Astrocyte (in vitro differentiated cells and primary cell): ENCODE data around the gene DNAJC27. TPM values are rescaled to one million over a fixed set of nuclear protein-coding genes. Genes with fewer than 3 reads are reported as not detected.

Experiments used
- DNase-seq: peaks from one replicate; pipeline ENCODE4 v3.0.0-alpha.2; 2010; ENCODE audit warnings: low read depth
- FAIRE-seq: peaks from 2 replicates; lab custom pipeline; 2011; peaks lifted over from hg19 to GRCh38; lab: Jason Lieb, UNC
- H2AFZ ChIP-seq: 2 replicates; pipeline ENCODE4 v1.6.0; 2012; ENCODE audit warnings: low read depth, low read length, inconsistent platforms
- H3K27ac ChIP-seq: 2 replicates; pipeline ENCODE4 v1.5.1; 2011; ENCODE audit warnings: low read depth, low read length, inconsistent platforms
- H3K27me3 ChIP-seq: 2 replicates; pipeline ENCODE4 v1.6.0; 2011; ENCODE audit warnings: low read length, inconsistent platforms; ENCODE audit not compliant: insufficient read depth
- H3K36me3 ChIP-seq: 2 replicates; pipeline ENCODE4 v1.5.1; 2011; ENCODE audit warnings: low read length, inconsistent platforms; ENCODE audit not compliant: insufficient read depth
- H3K4me1 ChIP-seq: 2 replicates; pipeline ENCODE4 v1.5.1; 2011; ENCODE audit warnings: low read length, inconsistent platforms; ENCODE audit not compliant: insufficient read depth
- H3K4me2 ChIP-seq: 2 replicates; pipeline ENCODE4 v1.6.0; 2012; ENCODE audit warnings: low read length, inconsistent platforms
- H3K4me3 ChIP-seq: 2 replicates; pipeline ENCODE4 v1.5.1; 2011; ENCODE audit warnings: low read depth, mild to moderate bottlenecking, low read length, inconsistent platforms; ENCODE audit not compliant: insufficient read depth
- H3K79me2 ChIP-seq: 2 replicates; pipeline ENCODE4 v1.6.0; 2012; ENCODE audit warnings: mild to moderate bottlenecking, low read length, inconsistent platforms; ENCODE audit not compliant: insufficient read depth
- H3K9ac ChIP-seq: 2 replicates; pipeline ENCODE4 v1.6.0; 2012; ENCODE audit warnings: mild to moderate bottlenecking, low read length, inconsistent platforms
- H3K9me3 ChIP-seq: 2 replicates; pipeline ENCODE4 v1.5.1; 2012; ENCODE audit warnings: low read depth, mild to moderate bottlenecking, low read length, inconsistent platforms; ENCODE audit not compliant: insufficient read depth
- H4K20me1 ChIP-seq: 2 replicates; pipeline ENCODE4 v1.6.0; 2012; ENCODE audit warnings: low read length, inconsistent platforms; ENCODE audit not compliant: insufficient read depth
- H3K27ac Mint-ChIP-seq: one replicate; pipeline ENCODE4 v1.8.0; 2021; ENCODE audit warnings: mild to moderate bottlenecking, mixed read lengths; ENCODE audit not compliant: unreplicated experiment
- H3K27me3 Mint-ChIP-seq: one replicate; pipeline ENCODE4 v1.8.0; 2021; ENCODE audit warnings: low read depth, mixed read lengths; ENCODE audit not compliant: unreplicated experiment
- H3K36me3 Mint-ChIP-seq: one replicate; pipeline ENCODE4 v1.8.0; 2021; ENCODE audit warnings: low read depth, mixed read lengths; ENCODE audit not compliant: unreplicated experiment
- H3K4me1 Mint-ChIP-seq: one replicate; pipeline ENCODE4 v1.8.0; 2021; ENCODE audit warnings: low read depth, mixed read lengths; ENCODE audit not compliant: unreplicated experiment
- H3K4me3 Mint-ChIP-seq: one replicate; pipeline ENCODE4 v1.8.0; 2021; ENCODE audit warnings: mild to moderate bottlenecking, moderate library complexity, mixed read lengths; ENCODE audit not compliant: unreplicated experiment
- H3K9me3 Mint-ChIP-seq: one replicate; pipeline ENCODE4 v1.8.0; 2021; ENCODE audit warnings: mild to moderate bottlenecking, mixed read lengths; ENCODE audit not compliant: unreplicated experiment
- EZH2 ChIP-seq: IDR thresholded peaks from 2 replicates; pipeline ENCODE4 v1.6.1; 2012; ENCODE audit warnings: mild to moderate bottlenecking, low read length, inconsistent platforms; ENCODE audit not compliant: insufficient read depth
- total RNA-seq: library from RNA; stranded (reverse); gene quantifications from 2 replicates; pipeline ENCODE4 v1.2.1, GENCODE V29; 2021
- TF ChIP-seq, protein P1 (sequence below): IDR thresholded peaks from 2 replicates; pipeline ENCODE4 v1.5.1; 2011; ENCODE audit warnings: low read depth, mild to moderate bottlenecking, inconsistent platforms, low read length, moderate library complexity; ENCODE audit not compliant: insufficient read depth

The DNAJC27 gene
- total RNA-seq, 1 donor from 2014 or later: 3.5 TPM

DNA sequence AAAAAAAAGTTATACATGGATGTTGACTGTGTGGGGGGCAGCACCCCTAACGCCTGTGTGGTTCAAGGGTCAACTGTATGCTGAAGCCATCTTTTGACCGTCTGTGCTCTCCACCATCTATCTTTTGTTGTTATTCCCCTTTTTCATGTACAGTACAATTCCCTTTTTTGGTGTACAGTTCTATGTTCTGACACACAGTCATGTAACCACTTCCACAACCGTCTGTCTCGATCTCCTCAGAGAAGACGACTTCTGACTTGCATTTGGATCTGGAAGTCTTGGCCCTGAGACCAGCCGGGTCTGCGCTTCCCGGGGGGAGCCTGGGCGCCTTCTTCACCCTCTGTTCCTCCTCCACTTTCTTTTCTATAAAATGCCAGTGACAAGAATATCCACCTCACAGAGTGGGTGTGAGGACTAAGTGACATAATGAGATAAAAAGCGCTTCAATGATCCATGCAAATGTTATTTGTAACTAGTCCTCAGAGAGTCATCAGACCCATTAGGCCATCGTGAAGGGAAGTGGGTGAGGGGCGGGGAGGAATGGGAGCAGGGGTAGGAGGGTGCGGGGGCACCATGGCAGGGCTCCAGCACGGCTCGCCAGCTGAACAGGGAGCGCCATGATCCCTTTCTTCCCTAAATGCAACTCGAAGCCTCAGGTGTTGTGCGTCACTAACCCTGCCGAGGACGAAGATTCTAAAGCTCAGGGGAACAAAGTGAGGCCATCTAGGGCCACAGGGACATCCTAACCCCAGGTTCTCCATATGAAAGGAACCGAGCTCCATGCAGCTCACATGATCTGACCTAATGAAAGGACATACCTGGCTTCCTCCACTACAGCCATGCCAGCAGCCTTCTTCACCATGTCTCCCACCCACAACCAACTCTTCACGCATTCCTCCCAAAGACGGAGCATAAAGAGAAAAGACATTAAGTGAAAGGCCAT, 68.3 kb downstream of the DNAJC27 start:
- H3K4me3 Mint-ChIP-seq: no peak overlapping the region
- no peak for FAIRE-seq
- TF ChIP-seq EZH2: no peak
- TF ChIP-seq, protein P1, sequence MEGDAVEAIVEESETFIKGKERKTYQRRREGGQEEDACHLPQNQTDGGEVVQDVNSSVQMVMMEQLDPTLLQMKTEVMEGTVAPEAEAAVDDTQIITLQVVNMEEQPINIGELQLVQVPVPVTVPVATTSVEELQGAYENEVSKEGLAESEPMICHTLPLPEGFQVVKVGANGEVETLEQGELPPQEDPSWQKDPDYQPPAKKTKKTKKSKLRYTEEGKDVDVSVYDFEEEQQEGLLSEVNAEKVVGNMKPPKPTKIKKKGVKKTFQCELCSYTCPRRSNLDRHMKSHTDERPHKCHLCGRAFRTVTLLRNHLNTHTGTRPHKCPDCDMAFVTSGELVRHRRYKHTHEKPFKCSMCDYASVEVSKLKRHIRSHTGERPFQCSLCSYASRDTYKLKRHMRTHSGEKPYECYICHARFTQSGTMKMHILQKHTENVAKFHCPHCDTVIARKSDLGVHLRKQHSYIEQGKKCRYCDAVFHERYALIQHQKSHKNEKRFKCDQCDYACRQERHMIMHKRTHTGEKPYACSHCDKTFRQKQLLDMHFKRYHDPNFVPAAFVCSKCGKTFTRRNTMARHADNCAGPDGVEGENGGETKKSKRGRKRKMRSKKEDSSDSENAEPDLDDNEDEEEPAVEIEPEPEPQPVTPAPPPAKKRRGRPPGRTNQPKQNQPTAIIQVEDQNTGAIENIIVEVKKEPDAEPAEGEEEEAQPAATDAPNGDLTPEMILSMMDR: no peak

DNA sequence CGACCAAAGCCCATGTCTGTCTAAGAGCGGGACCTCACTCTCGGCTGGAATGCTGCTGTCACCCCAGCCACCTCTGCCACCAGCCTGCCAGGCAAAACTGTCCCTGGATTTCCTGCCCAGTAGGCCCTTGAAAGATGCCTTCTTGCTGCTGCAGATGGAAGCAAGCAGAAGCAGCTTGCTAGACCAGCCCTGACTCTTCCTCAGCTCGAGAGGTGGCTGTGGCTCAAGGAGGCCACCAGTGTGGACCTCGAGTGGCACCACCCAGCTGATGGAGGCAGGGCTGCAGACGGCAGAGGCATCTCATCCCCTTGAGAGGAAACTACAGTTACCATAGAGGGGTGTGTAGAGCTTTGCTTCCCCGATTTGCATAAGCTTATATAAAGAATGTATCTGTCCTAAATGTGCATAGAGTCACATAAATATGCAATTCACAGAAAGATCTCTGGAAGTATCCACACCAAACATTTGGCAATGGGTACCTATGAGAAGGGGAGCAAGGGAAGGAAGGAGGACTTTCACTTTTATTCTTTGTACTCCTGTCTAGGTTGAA, 72.3 kb downstream of the DNAJC27 start:
- Histone ChIP-seq H3K4me3 (no peak overlapping the region), H3K9me3 (peaks cover 3% of the 10 kb centered on the region), H4K20me1 (no peaks in the 10 kb centered on the region), H3K4me2 (no peak overlapping the region), H3K4me1 (no peaks in the 10 kb centered on the region), H3K27ac (no peak overlapping the region), H3K79me2 (no peaks in the 10 kb centered on the region), H3K9ac (no peak overlapping the region), H2AFZ (no peak overlapping the region), H3K36me3 (no peaks in the 10 kb centered on the region), H3K27me3 (no peaks in the 10 kb centered on the region)
- FAIRE-seq: no peak
- H3K4me3 Mint-ChIP-seq: no peak overlapping the region
- peaks cover 26% of the 10 kb centered on the region for H3K9me3 Mint-ChIP-seq
- H3K4me1 Mint-ChIP-seq: no peaks in the 10 kb centered on the region
- H3K27me3 Mint-ChIP-seq: no peaks in the 10 kb centered on the region
- DNase-seq: no peak
- peaks cover 37% of the 10 kb centered on the region for H3K36me3 Mint-ChIP-seq
- TF ChIP-seq, protein P1: no peak
- no peak for TF ChIP-seq EZH2
- H3K27ac Mint-ChIP-seq: no peak overlapping the region

More for the DNA sequence above, 68.3 kb downstream of the DNAJC27 start:
- Histone ChIP-seq H3K36me3 (no peaks in the 10 kb centered on the region), H4K20me1 (no peaks in the 10 kb centered on the region), H3K9me3 (no peaks in the 10 kb centered on the region), H3K4me3 (no peak overlapping the region), H3K79me2 (no peaks in the 10 kb centered on the region), H3K4me2 (no peak overlapping the region), H3K27ac (no peak overlapping the region), H3K9ac (no peak overlapping the region), H3K4me1 (no peaks in the 10 kb centered on the region), H3K27me3 (no peaks in the 10 kb centered on the region), H2AFZ (no peak overlapping the region)
- Mint-ChIP-seq H3K27me3 (no peaks in the 10 kb centered on the region), H3K27ac (no peak overlapping the region), H3K36me3 (peaks cover 14% of the 10 kb centered on the region), H3K4me1 (peaks cover 5% of the 10 kb centered on the region), H3K9me3 (peaks cover 2% of the 10 kb centered on the region)
- no peak for DNase-seq
